Sigmoid colon (tissue), 7 donors: ENCODE data around the gene TRAM2. TPM values are rescaled to one million over a fixed set of nuclear protein-coding genes. Genes with fewer than 3 reads are reported as not detected.

Experiments
- DNase-seq: peaks from one replicate; pipeline ENCODE4 v3.0.0-alpha.2; 2019
- H3K27ac ChIP-seq, 4 donors: fragments of 200-600 bp; sonication (generic); one replicate each; pipeline ENCODE4 v1.5.1; 2016 to 2019; ENCODE audit warnings: mild to moderate bottlenecking in 1 of 4
- H3K27me3 ChIP-seq, 3 donors: fragments of 200-600 bp; sonication (generic); one replicate each; pipeline ENCODE4 v1.5.1; 2019; ENCODE audit warnings: mild to moderate bottlenecking in 1 of 3
- H3K36me3 ChIP-seq, 4 donors: fragments of 200-600 bp; sonication (generic); one replicate each; pipeline ENCODE4 v1.5.1; 2016 to 2019
- H3K4me1 ChIP-seq, 4 donors: fragments of 200-600 bp; sonication (generic); one replicate each; pipeline ENCODE4 v1.5.1; 2017 to 2019
- H3K4me3 ChIP-seq, 4 donors: fragments of 200-600 bp; sonication (generic); one replicate each; pipeline ENCODE4 v1.5.1; 2017 to 2019; ENCODE audit warnings: mild to moderate bottlenecking in 2 of 4, moderate library complexity in 1 of 4
- H3K9me3 ChIP-seq, 4 donors: fragments of 200-600 bp in 3 of 4; sonication (generic) in 3 of 4; one replicate each; pipeline versions ENCODE4 v1.5.1 to v1.6.1; 2013 to 2019
- CTCF ChIP-seq, 4 experiments: fragments of 450-650 bp in 3 of 4; fragments of 200-600 bp in 1 of 4; IDR thresholded peaks; one replicate each; pipeline ENCODE4 v1.5.1; 2016 to 2019; ENCODE audit warnings: antibody characterized with exemption in 4 of 4, mild to moderate bottlenecking in 3 of 4, moderate library complexity in 2 of 4
- EP300 ChIP-seq, 4 donors: sonication (generic); formaldehyde crosslinking; IDR thresholded peaks; one replicate each; pipeline ENCODE4 v1.6.1; 2017; ENCODE audit warnings: antibody characterized with exemption in 4 of 4
- POLR2A ChIP-seq, 2 donors: fragments of 450-650 bp; IDR thresholded peaks; one replicate each; pipeline ENCODE4 v1.6.1; 2016; ENCODE audit warnings: antibody characterized with exemption in 2 of 2, mild to moderate bottlenecking in 2 of 2, moderate library complexity in 2 of 2
- POLR2AphosphoS5 ChIP-seq, 4 donors: sonication (generic); formaldehyde crosslinking; IDR thresholded peaks; one replicate each; pipeline ENCODE4 v1.6.1; 2017; ENCODE audit warnings: antibody characterized with exemption in 4 of 4
- WGBS, 2 donors: extraction: QIAGEN DNeasy Blood & Tissue Kit; methylation state at CpG; one replicate each; pipeline ENCODE4 v1.1.7; 2013; 5-methylcytosine and 5-hydroxymethylcytosine counted together
- intact Hi-C: fragments of 100-400 bp; cut with DNase I; formaldehyde crosslinking; loops from one replicate; pipeline ENCODE4 v1.15.1; 2023
- polyA plus RNA-seq, 3 donors: library from polyadenylated mRNA; stranded (reverse); fragments of 200-250 nt; gene quantifications; one replicate each; pipeline ENCODE4 v1.2.3, GENCODE V29; 2013
- total RNA-seq, 4 donors: library from RNA; depleted of rRNA; stranded (reverse); fragments of >200 nt; gene quantifications; one replicate each; pipeline ENCODE4 v1.1.0, GENCODE V29; 2016
- donor health status: healthy with polysubstance abuse.
- donor health status: Bipolar disorder and iron deficiency.
- donor health status: healthy.

Gene TRAM2
- total and polyA plus RNA-seq, 7 donors, result 1.8 to 15.0 (median 10.7) TPM

GRCh38 chr6:52588710-52589091, 11.8 kb upstream of the TRAM2 start:
- Histone ChIP-seq H3K4me3 (no peak overlapping the region), H3K4me1 (peaks cover 0 to 7% (median 0%) of the 10 kb centered on the region in 4 donors), H3K27me3 (no peaks in the 10 kb centered on the region), H3K36me3 (no peaks in the 10 kb centered on the region), H3K9me3 (no peaks in the 10 kb centered on the region), H3K27ac (no peak overlapping the region)
- DNase-seq, result no peak
- intact Hi-C loops, result no loop called here
- 88% methylated on average over 1 of the region's 1 CpG for WGBS, 2 donors
- TF ChIP-seq POLR2A (IDR thresholded peaks at IDR 0.05) (no peak), EP300 (IDR thresholded peaks at IDR 0.05) (no peak), CTCF (IDR thresholded peaks at IDR 0.05) (no peak), POLR2AphosphoS5 (IDR thresholded peaks at IDR 0.05) (no peak)

- Histone ChIP-seq H3K27ac (no peak overlapping the region), H3K27me3 (no peaks in the 10 kb centered on the region), H3K9me3 (no peaks in the 10 kb centered on the region), H3K4me3 (no peak overlapping the region), H3K36me3 (no peaks in the 10 kb centered on the region), H3K4me1 (peaks cover 0 to 7% (median 0%) of the 10 kb centered on the region in 4 donors)
- intact Hi-C loops, result no loop called here
- TF ChIP-seq CTCF (IDR thresholded peaks at IDR 0.05), result no peak
- no peak for TF ChIP-seq POLR2A (IDR thresholded peaks at IDR 0.05)
- TF ChIP-seq POLR2AphosphoS5 (IDR thresholded peaks at IDR 0.05), result no peak
- TF ChIP-seq EP300 (IDR thresholded peaks at IDR 0.05), result no peak
- 79 to 80% methylated on average over 8 of the region's 8 CpGs for WGBS, 2 donors
- no peak for DNase-seq
Observed at GRCh38 chr6:52588087-52588709, 11.3 kb upstream of the TRAM2 start.

GRCh38 chr6:52587001-52587400, 10.1 kb upstream of the TRAM2 start:
- H3K27ac ChIP-seq, result no peak overlapping the region
- no peak for DNase-seq
- intact Hi-C loops, result no loop called here
- peaks cover 0 to 7% (median 0%) of the 10 kb centered on the region in 4 donors for H3K4me1 ChIP-seq
- no peak overlapping the region for H3K4me3 ChIP-seq
- no peaks in the 10 kb centered on the region for H3K9me3 ChIP-seq
- WGBS, 2 donors, result 91 to 94% methylated on average over 3 of the region's 3 CpGs
- TF ChIP-seq POLR2AphosphoS5 (IDR thresholded peaks at IDR 0.05) (no peak), CTCF (IDR thresholded peaks at IDR 0.05) (no peak), EP300 (IDR thresholded peaks at IDR 0.05) (no peak), POLR2A (IDR thresholded peaks at IDR 0.05) (no peak)
- H3K27me3 ChIP-seq, result no peaks in the 10 kb centered on the region
- H3K36me3 ChIP-seq, result peaks cover 0 to 3% (median 0%) of the 10 kb centered on the region in 4 donors

GRCh38 chr6:52584203-52584602, 7.3 kb upstream of the TRAM2 start:
- H3K4me3 ChIP-seq, result no peak overlapping the region
- H3K9me3 ChIP-seq, result no peaks in the 10 kb centered on the region
- DNase-seq, result no peak
- peaks cover 0 to 3% (median 0%) of the 10 kb centered on the region in 4 donors for H3K36me3 ChIP-seq
- no peaks in the 10 kb centered on the region for H3K27me3 ChIP-seq
- no peaks in the 10 kb centered on the region for H3K4me1 ChIP-seq
- no peak overlapping the region for H3K27ac ChIP-seq
- no peak for TF ChIP-seq POLR2A (IDR thresholded peaks at IDR 0.05)
- no peak for TF ChIP-seq POLR2AphosphoS5 (IDR thresholded peaks at IDR 0.05)
- TF ChIP-seq CTCF (IDR thresholded peaks at IDR 0.05), result no peak
- no peak for TF ChIP-seq EP300 (IDR thresholded peaks at IDR 0.05)
- WGBS, 2 donors, result 92 to 94% methylated on average over 3 of the region's 3 CpGs
- intact Hi-C loops, result no loop called here

GRCh38 chr6:52582996-52583395, 6.1 kb upstream of the TRAM2 start:
- WGBS, 2 donors, result 95 to 97% methylated on average over 6 of the region's 6 CpGs
- H3K9me3 ChIP-seq, result no peaks in the 10 kb centered on the region
- DNase-seq, result no peak

More at GRCh38 chr6:52582996-52583395, 6.1 kb upstream of the TRAM2 start:
- Histone ChIP-seq H3K27me3 (no peaks in the 10 kb centered on the region), H3K4me3 (no peak overlapping the region), H3K4me1 (peaks cover 0 to 4% (median under 1%) of the 10 kb centered on the region in 4 donors), H3K36me3 (peaks cover 0 to 3% (median 0%) of the 10 kb centered on the region in 4 donors), H3K27ac (no peak overlapping the region)
- TF ChIP-seq POLR2AphosphoS5 (IDR thresholded peaks at IDR 0.05) (no peak), POLR2A (IDR thresholded peaks at IDR 0.05) (no peak), EP300 (IDR thresholded peaks at IDR 0.05) (no peak), CTCF (IDR thresholded peaks at IDR 0.05) (no peak)
- intact Hi-C loops, result no loop called here
